Measurements from ENCODE around the gene LTBR.

The LTBR gene

DNA sequence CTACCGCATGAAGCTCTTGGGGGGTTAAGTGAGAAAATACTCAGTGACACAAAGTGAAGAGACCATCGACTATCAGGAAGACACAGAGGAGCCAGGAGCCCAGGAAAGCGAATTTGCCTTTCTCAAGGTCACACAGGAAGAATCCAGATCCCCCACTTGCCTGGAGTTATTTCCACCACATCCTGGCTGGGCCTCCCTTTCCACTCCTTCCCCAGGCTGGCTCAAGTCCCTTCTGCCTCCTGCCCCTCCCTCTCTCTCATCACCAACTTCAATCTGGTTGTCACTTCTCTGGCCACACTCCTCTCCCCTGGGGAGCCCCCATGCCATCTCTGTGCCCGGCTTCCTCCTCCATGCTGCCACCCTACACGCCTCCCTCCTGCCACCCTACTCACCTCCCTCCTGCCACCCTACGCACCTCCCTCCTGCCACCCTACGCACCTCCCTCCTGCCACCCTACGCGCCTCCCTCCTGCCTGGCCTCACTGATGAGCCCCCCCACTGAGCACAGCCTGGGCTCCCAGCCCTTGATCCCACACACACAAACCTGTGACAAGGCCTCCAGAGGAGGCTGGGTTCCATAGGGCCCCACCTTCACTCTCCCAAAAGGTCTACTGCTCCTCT lies 14.9 kb upstream of the LTBR start:
- TF ChIP-seq, protein P1, sequence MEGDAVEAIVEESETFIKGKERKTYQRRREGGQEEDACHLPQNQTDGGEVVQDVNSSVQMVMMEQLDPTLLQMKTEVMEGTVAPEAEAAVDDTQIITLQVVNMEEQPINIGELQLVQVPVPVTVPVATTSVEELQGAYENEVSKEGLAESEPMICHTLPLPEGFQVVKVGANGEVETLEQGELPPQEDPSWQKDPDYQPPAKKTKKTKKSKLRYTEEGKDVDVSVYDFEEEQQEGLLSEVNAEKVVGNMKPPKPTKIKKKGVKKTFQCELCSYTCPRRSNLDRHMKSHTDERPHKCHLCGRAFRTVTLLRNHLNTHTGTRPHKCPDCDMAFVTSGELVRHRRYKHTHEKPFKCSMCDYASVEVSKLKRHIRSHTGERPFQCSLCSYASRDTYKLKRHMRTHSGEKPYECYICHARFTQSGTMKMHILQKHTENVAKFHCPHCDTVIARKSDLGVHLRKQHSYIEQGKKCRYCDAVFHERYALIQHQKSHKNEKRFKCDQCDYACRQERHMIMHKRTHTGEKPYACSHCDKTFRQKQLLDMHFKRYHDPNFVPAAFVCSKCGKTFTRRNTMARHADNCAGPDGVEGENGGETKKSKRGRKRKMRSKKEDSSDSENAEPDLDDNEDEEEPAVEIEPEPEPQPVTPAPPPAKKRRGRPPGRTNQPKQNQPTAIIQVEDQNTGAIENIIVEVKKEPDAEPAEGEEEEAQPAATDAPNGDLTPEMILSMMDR (IDR thresholded peaks at IDR 0.05; ENCODE audit: low read depth, low read length, missing control alignments) = no peak
- no peak for DNase-seq (ENCODE audit: low read depth)

DNA sequence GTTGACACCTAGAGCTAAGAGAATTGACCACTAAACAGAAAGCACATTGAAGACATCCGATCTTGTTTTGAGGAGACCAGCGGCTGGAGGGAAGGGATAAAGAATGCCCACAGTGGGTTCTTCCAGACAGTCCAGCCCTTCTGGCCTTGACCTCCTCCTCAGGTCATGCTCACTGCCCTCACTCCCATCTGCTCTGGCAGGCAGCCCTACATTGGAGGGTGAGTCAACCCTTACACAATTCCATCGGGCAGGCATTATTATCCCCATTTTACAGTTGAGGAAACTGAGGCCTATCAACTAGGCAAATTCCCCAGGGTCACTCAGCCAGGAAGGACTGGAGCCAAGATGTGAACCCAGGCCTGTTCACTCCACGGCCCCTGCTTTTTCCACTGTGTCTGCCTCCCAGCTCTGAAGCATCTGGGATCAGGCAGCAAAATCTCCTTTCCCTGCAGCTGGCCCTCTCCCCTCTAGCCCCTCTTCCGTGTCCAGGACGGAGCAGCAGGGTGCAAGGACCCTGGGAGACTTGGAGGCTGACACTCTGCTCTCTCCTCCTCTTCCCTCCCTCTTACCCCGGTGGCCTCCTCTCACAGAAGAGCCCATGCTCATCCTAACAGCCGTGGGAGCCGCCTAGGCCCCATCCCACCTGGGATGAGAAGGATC lies 13.9 kb upstream of the LTBR start:
- no peak overlapping the region for H3K4me3 ChIP-seq (ENCODE audit: low read depth, low read length)
- TF ChIP-seq, protein P1 (IDR thresholded peaks at IDR 0.05; ENCODE audit: low read depth, low read length, missing control alignments) = no peak
- DNase-seq (ENCODE audit: low read depth) = no peak

More for the DNA sequence above, 14.9 kb upstream of the LTBR start:
- no peak overlapping the region for H3K4me3 ChIP-seq (ENCODE audit: low read depth, low read length)

DNA sequence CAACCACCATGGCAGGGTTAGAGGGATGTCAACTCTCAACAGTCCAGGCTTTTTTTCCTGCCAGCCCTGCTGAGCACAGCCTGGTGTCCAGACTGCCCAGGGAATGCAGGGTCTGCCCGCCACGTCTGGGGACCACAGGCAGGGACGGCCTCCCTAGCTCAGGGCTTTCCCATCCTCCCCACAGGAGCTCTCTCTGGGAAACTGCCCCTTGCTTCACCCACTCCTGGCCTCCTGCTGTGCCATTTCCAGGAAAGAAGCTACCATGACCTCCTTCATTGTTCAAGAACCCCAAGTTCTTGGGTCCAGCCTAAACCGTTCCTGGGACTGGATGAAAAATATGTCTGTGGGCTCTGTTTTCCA lies 13.4 kb upstream of the LTBR start:
- TF ChIP-seq, protein P1 (IDR thresholded peaks at IDR 0.05; ENCODE audit: low read depth, low read length, missing control alignments) = no peak
- no peak for DNase-seq (ENCODE audit: low read depth)
- H3K4me3 ChIP-seq (ENCODE audit: low read depth, low read length) = no peak overlapping the region

DNA sequence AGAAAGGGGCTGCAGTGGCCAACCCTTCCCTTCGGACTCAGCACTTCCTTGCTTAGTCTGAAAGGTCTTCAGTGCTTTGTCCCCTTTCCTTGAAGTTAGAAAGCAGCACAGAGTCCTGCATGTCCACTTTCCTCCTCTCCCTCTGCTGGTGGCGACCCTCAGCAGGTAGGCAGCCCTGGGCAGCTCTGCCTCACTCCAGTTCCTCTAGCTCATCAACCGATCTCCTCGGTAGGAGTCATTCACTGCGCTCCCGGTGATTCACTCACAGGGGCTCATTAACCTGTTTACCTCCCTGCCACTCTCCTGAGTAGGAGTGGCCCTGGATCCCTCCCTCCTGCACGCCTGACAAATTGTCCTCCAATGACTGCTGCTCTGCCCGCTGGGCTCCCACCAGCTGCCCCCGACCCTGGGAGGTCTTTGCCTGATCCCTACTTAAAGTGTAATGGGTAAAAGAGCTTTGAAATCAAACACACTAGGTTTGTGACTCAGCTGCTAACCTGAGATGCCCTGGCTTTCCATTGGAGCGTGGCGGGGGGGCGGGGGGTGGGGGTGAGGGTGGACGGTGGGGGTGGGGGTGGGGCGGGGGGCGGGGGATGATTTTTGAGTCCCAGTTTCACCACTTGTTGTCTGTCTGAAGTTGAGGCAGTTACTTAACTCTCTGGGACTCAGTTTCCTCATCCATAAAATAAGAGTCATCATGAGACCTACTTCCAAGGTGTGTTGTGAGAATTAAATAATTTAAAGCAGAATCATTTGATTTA lies 12.8 kb upstream of the LTBR start:
- no peak for DNase-seq (ENCODE audit: low read depth)
- H3K4me3 ChIP-seq (ENCODE audit: low read depth, low read length) = no peak overlapping the region

DNA sequence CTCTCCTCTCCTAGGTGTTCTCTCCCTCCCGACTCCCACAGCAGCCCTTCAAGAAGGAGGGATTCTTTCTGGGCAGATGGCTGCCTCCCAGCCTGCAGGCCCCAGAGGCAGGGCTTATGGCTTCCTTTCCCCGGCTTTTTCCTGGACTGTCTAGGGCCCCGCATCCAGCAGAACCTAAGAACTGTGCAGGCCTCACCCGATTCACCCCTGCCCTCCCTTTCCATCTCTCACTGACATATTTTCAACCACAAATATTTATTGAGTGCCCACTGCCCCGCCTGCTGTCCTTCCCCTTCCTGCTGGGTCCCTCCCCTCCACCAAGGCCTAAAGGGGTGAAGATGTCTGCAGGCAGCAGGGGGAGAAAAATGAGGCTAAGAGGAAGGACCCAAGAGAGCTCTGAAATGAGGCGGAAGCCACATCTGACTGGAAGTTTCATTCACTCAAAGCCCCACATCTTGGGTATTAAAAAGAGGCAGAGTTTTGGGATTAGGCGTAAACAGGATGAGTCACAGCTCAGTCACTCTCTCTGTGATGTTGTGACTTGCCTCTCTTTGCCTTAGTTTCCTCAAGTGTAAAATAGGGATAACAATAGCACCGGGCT lies 11.5 kb upstream of the LTBR start:
- DNase-seq (ENCODE audit: low read depth) = no peak
- H3K4me3 ChIP-seq (ENCODE audit: low read depth, low read length) = no peak overlapping the region
- TF ChIP-seq, protein P1 (IDR thresholded peaks at IDR 0.05; ENCODE audit: low read depth, low read length, missing control alignments) = no peak

More for the DNA sequence above, 12.8 kb upstream of the LTBR start:
- TF ChIP-seq, protein P1 (IDR thresholded peaks at IDR 0.05; ENCODE audit: low read depth, low read length, missing control alignments) = no peak

DNA sequence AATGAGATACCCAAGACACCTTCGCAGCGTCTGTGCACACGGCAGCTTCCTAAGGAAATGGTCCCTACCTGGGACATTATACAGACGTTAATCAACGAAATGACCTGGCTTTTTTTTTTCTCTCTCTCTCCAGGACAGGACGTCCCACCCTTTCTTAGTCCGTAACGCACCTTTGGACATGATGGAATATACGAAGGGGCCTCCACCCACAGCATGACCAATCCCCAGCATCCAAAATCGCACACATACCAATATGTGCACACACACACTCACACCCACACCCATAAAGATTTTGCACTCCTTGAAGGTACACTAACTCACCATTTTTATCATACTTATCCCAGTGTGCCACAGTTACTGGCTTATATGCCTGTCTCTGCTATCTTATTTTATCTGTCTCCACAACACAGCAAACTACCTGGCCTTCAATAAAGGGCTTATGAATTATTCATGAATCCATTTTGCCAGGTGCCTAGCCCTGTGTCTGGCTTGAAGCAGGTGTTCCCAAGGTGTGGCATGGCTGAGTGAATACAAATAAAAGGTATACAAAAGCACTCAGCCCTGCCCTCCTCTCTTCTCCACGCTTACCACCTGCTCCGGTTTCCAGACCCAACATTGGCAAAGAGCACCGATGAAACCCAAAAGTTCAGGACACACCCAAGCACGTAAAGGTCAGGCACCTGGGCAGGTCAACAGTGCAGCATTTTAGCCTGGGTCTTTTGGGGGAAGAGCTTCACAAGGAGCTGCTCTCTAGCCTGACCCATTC lies 10.8 kb upstream of the LTBR start:
- DNase-seq (ENCODE audit: low read depth) = no peak
- TF ChIP-seq, protein P1 (IDR thresholded peaks at IDR 0.05; ENCODE audit: low read depth, low read length, missing control alignments) = no peak
- H3K4me3 ChIP-seq (ENCODE audit: low read depth, low read length) = no peak overlapping the region

Data from GM12864 (cell line).